Spleen (tissue), 3 donors: ENCODE results near the gene MFSD12.

Experiments
- POLR2A ChIP-seq, 3 donors: fragments of 450-650 bp; IDR thresholded peaks; one replicate each; pipeline ENCODE4 v1.5.1; 2017; ENCODE audit warnings: antibody characterized with exemption in 3 of 3, mild to moderate bottlenecking in 1 of 3
- POLR2AphosphoS5 ChIP-seq, 3 donors: sonication (generic); formaldehyde crosslinking; IDR thresholded peaks; one replicate each; pipeline ENCODE4 v1.5.1; 2017; ENCODE audit warnings: antibody characterized with exemption in 3 of 3

DNA sequence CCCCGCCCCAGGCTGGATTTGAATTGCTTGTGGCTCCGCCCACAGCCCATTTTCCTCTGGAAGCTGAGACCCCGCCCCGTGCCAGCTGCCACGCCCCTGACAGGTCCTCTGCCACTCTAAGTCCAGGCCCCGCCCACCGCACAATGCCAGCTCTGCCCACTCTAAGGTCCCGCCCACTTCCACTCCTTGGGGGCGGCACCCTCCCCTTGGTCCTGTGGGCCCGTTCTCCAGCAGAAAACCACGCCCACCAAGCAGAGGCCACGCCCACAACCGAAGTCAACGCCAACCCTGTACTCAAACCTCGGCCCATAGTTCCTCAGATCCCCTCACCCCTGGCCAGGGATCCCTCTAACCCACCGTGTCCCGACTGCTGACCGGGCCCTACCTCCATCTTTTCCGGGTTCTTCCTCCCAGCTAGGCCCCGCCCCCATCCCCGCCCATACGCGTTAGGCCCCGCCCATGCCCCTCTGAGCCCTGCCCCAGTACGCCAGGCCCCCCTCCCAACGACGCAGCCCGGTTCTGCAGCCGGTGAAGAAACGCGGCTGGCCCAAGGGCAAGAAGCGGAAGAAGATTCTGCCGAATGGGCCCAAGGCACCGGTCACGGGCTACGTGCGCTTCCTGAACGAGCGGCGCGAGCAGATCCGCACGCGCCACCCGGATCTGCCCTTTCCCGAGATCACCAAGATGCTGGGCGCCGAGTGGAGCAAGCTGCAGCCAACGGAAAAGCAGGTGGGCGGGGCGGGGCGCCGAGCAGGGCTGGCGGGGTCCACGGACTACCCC is 16.7 kb upstream of the MFSD12 start:
- TF ChIP-seq POLR2AphosphoS5 (IDR thresholded peaks at IDR 0.05) (peak in 2 of 3 donors; percentile 35 to 48), POLR2A (IDR thresholded peaks at IDR 0.05) (no peak)
